HepG2 (cell line): ENCODE results near the gene COASY. TPM values are rescaled to one million over a fixed set of nuclear protein-coding genes. Genes with fewer than 3 reads are reported as not detected.
A peak's percentile ranks its signal among the peaks of the same experiment; 100 is the strongest.

Experiments
- FOXC1 ChIP-seq: sonication (generic); formaldehyde crosslinking; IDR thresholded peaks from 2 replicates; pipeline ENCODE4 v1.8.0; 2022; ENCODE audit warnings: mild to moderate bottlenecking, missing genetic modification reagents, borderline replicate concordance
- KDM2A ChIP-seq: sonication (generic); formaldehyde crosslinking; IDR thresholded peaks from 2 replicates; pipeline ENCODE4 v1.4.0; 2020; ENCODE audit warnings: low read depth, missing genetic modification reagents, borderline replicate concordance
- KDM6A ChIP-seq: IDR thresholded peaks from 2 replicates; pipeline ENCODE4 v1.6.1; 2016; ENCODE audit warnings: low read depth
- MTA1 ChIP-seq: sonication (generic); formaldehyde crosslinking; IDR thresholded peaks from 2 replicates; pipeline ENCODE4 v1.4.0; 2020; ENCODE audit warnings: missing genetic modification reagents, mild to moderate bottlenecking, borderline replicate concordance
- STAG1 ChIP-seq: sonication (generic); formaldehyde crosslinking; IDR thresholded peaks from 2 replicates; pipeline ENCODE4 v1.4.0; 2020; ENCODE audit warnings: missing genetic modification reagents
- TBX3 ChIP-seq: fragments of 450-650 bp; IDR thresholded peaks from 2 replicates; pipeline ENCODE4 v1.6.1; 2017; ENCODE audit warnings: antibody characterized with exemption, mild to moderate bottlenecking, inconsistent platforms, borderline replicate concordance
- THAP11 ChIP-seq: IDR thresholded peaks from 2 replicates; pipeline ENCODE4 v1.6.1; 2016; ENCODE audit warnings: missing biosample characterization, missing genetic modification reagents
- ZBTB3 ChIP-seq: sonication (generic); formaldehyde crosslinking; IDR thresholded peaks from 2 replicates; pipeline ENCODE4 v1.4.0; 2020; ENCODE audit warnings: low read depth, mild to moderate bottlenecking, moderate library complexity, missing genetic modification reagents, borderline replicate concordance
- ZNF12 ChIP-seq: sonication (generic); formaldehyde crosslinking; IDR thresholded peaks from 2 replicates; pipeline ENCODE4 v1.5.0; 2020; ENCODE audit warnings: missing genetic modification reagents
- ZNF17 ChIP-seq: sonication (generic); formaldehyde crosslinking; IDR thresholded peaks from 2 replicates; pipeline ENCODE4 v1.5.0; 2020; ENCODE audit warnings: mild to moderate bottlenecking, missing genetic modification reagents
- ZNF570 ChIP-seq: sonication (generic); formaldehyde crosslinking; IDR thresholded peaks from 2 replicates; pipeline ENCODE4 v1.4.0; 2020; ENCODE audit warnings: mild to moderate bottlenecking, missing genetic modification reagents, borderline replicate concordance
- ZNF703 ChIP-seq: sonication (generic); formaldehyde crosslinking; IDR thresholded peaks from 2 replicates; pipeline ENCODE4 v1.5.1; 2020; ENCODE audit warnings: missing genetic modification reagents, mild to moderate bottlenecking, moderate library complexity, borderline replicate concordance
- polyA plus RNA-seq, 8 experiments: library from polyadenylated mRNA; depleted of rRNA in 3 of 8; stranded (reverse) in 7 of 8; unstranded in 1 of 8; fragments of >200 nt; fragmentation: Illumina TruSeq in 4 of 8; extraction: Trizol in 4 of 8; gene quantifications; 2 replicates each; pipeline versions ENCODE4 v1.2.1 to v1.2.3, GENCODE V29; 2011 to 2016; ENCODE audit warnings: low read depth in 4 of 8, missing spikeins in 1 of 8, mixed read lengths in 1 of 8; ENCODE audit not compliant: insufficient read depth in 1 of 8
- total RNA-seq, 5 experiments: library from RNA; depleted of rRNA; stranded (reverse); fragments of >200 nt; fragmentation: Illumina TruSeq; extraction: Trizol; gene quantifications; 2 replicates each; pipeline ENCODE4 v1.2.3, GENCODE V29; 2016; ENCODE audit warnings: low read depth in 1 of 5
- TF ChIP-seq, protein P1 (sequence below): fragments of 450-650 bp; IDR thresholded peaks from 2 replicates; pipeline ENCODE4 v1.6.1; 2017; ENCODE audit warnings: mild to moderate bottlenecking
- TF ChIP-seq, protein P2 (sequence below): sonication (generic); formaldehyde crosslinking; IDR thresholded peaks from 2 replicates; pipeline ENCODE4 v1.4.0; 2020; ENCODE audit warnings: missing genetic modification reagents
- TF ChIP-seq, protein P3 (sequence below): sonication (generic); formaldehyde crosslinking; IDR thresholded peaks from 2 replicates; pipeline ENCODE4 v1.9.0; 2022; ENCODE audit warnings: missing genetic modification reagents, mild to moderate bottlenecking, borderline replicate concordance
- TF ChIP-seq, protein P4 (sequence below): sonication (generic); formaldehyde crosslinking; IDR thresholded peaks from 2 replicates; pipeline ENCODE4 v1.4.0; 2020; ENCODE audit warnings: missing genetic modification reagents, borderline replicate concordance
- TF ChIP-seq, protein P5 (sequence below): sonication (generic); formaldehyde crosslinking; IDR thresholded peaks from 2 replicates; pipeline ENCODE4 v1.5.0; 2020; ENCODE audit warnings: missing genetic modification reagents, mild to moderate bottlenecking, borderline replicate concordance
- TF ChIP-seq, protein P6 (sequence below): sonication (generic); formaldehyde crosslinking; IDR thresholded peaks from 2 replicates; pipeline ENCODE4 v1.5.1; 2020; ENCODE audit warnings: mild to moderate bottlenecking, missing genetic modification reagents, moderate library complexity

The COASY gene
- total and polyA plus RNA-seq, 2 of the 13 experiments (the other 11 are each of a cell fraction or from before 2014, with no cell fraction given), result 90.7 to 125 TPM

DNA sequence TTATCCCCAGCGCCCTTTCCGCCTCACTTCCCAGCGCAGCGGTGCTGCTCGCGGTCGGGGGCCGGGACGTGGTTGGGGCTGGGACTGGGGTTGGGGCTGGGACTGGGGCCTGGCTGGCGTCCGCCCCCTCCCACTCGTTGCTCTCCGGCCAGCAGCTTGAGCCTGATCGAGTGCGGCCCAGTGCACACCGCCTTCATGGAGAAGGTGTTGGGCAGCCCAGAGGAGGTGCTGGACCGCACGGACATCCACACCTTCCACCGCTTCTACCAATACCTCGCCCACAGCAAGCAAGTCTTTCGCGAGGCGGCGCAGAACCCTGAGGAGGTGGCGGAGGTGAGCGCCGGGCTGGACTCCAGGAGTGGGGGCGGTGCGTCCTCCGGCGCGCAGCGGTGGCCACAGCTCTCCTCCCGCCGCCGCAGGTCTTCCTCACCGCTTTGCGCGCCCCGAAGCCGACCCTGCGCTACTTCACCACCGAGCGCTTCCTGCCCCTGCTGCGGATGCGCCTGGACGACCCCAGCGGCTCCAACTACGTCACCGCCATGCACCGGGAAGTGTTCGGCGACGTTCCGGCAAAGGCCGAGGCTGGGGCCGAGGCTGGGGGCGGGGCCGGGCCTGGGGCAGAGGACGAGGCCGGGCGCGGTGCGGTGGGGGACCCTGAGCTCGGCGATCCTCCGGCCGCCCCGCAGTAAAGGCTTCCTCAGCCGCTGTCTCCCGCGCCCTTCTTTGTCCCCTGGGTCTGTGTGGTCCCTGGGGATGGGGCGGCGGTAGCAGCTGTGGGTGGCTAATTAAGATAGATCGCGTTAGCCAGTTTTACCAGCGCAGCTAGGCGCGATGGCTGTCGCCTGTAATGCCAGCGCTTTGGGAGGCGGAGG lies 7.5 kb upstream of the COASY start (continued):
- TF ChIP-seq, protein P1, sequence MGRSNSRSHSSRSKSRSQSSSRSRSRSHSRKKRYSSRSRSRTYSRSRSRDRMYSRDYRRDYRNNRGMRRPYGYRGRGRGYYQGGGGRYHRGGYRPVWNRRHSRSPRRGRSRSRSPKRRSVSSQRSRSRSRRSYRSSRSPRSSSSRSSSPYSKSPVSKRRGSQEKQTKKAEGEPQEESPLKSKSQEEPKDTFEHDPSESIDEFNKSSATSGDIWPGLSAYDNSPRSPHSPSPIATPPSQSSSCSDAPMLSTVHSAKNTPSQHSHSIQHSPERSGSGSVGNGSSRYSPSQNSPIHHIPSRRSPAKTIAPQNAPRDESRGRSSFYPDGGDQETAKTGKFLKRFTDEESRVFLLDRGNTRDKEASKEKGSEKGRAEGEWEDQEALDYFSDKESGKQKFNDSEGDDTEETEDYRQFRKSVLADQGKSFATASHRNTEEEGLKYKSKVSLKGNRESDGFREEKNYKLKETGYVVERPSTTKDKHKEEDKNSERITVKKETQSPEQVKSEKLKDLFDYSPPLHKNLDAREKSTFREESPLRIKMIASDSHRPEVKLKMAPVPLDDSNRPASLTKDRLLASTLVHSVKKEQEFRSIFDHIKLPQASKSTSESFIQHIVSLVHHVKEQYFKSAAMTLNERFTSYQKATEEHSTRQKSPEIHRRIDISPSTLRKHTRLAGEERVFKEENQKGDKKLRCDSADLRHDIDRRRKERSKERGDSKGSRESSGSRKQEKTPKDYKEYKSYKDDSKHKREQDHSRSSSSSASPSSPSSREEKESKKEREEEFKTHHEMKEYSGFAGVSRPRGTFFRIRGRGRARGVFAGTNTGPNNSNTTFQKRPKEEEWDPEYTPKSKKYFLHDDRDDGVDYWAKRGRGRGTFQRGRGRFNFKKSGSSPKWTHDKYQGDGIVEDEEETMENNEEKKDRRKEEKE, result no peak
- TF ChIP-seq, protein P2, sequence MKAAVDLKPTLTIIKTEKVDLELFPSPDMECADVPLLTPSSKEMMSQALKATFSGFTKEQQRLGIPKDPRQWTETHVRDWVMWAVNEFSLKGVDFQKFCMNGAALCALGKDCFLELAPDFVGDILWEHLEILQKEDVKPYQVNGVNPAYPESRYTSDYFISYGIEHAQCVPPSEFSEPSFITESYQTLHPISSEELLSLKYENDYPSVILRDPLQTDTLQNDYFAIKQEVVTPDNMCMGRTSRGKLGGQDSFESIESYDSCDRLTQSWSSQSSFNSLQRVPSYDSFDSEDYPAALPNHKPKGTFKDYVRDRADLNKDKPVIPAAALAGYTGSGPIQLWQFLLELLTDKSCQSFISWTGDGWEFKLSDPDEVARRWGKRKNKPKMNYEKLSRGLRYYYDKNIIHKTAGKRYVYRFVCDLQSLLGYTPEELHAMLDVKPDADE (CRISPR knock-in tag), result no peak
- TF ChIP-seq ZNF12 (CRISPR knock-in tag) (peak; percentile 71; the same call in 1 of the 2 replicates), STAG1 (CRISPR knock-in tag) (no peak), TBX3 (no peak), KDM6A (0 out of 2 replicates have a peak, but pooled peaks have one; percentile 54), FOXC1 (CRISPR knock-in tag) (peak; percentile 90), ZNF570 (CRISPR knock-in tag) (no peak), ZBTB3 (no peak), THAP11 (CRISPR knock-in tag) (peak; percentile 93), KDM2A (CRISPR knock-in tag) (peak; percentile 98), MTA1 (CRISPR knock-in tag) (peak; percentile 95), ZNF17 (CRISPR knock-in tag) (no peak), ZNF703 (no peak)
- TF ChIP-seq, protein P3, sequence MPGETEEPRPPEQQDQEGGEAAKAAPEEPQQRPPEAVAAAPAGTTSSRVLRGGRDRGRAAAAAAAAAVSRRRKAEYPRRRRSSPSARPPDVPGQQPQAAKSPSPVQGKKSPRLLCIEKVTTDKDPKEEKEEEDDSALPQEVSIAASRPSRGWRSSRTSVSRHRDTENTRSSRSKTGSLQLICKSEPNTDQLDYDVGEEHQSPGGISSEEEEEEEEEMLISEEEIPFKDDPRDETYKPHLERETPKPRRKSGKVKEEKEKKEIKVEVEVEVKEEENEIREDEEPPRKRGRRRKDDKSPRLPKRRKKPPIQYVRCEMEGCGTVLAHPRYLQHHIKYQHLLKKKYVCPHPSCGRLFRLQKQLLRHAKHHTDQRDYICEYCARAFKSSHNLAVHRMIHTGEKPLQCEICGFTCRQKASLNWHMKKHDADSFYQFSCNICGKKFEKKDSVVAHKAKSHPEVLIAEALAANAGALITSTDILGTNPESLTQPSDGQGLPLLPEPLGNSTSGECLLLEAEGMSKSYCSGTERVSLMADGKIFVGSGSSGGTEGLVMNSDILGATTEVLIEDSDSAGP (CRISPR knock-in tag), result peak; percentile 88
- TF ChIP-seq, protein P4, sequence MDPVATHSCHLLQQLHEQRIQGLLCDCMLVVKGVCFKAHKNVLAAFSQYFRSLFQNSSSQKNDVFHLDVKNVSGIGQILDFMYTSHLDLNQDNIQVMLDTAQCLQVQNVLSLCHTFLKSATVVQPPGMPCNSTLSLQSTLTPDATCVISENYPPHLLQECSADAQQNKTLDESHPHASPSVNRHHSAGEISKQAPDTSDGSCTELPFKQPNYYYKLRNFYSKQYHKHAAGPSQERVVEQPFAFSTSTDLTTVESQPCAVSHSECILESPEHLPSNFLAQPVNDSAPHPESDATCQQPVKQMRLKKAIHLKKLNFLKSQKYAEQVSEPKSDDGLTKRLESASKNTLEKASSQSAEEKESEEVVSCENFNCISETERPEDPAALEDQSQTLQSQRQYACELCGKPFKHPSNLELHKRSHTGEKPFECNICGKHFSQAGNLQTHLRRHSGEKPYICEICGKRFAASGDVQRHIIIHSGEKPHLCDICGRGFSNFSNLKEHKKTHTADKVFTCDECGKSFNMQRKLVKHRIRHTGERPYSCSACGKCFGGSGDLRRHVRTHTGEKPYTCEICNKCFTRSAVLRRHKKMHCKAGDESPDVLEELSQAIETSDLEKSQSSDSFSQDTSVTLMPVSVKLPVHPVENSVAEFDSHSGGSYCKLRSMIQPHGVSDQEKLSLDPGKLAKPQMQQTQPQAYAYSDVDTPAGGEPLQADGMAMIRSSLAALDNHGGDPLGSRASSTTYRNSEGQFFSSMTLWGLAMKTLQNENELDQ (CRISPR knock-in tag), result no peak
- TF ChIP-seq, protein P5, sequence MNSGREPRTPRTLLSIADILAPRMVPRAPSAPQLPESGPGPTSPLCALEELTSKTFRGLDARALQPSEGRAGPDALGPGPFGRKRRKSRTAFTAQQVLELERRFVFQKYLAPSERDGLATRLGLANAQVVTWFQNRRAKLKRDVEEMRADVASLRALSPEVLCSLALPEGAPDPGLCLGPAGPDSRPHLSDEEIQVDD (CRISPR knock-in tag), result peak; percentile 51; the same call in 1 of the 2 replicates
- TF ChIP-seq, protein P6, sequence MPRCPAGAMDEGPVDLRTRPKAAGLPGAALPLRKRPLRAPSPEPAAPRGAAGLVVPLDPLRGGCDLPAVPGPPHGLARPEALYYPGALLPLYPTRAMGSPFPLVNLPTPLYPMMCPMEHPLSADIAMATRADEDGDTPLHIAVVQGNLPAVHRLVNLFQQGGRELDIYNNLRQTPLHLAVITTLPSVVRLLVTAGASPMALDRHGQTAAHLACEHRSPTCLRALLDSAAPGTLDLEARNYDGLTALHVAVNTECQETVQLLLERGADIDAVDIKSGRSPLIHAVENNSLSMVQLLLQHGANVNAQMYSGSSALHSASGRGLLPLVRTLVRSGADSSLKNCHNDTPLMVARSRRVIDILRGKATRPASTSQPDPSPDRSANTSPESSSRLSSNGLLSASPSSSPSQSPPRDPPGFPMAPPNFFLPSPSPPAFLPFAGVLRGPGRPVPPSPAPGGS, result peak; percentile 64; the same call in 1 of the 2 replicates
